ENCODE results near the gene CFAP54.

Gene CFAP54

DNA sequence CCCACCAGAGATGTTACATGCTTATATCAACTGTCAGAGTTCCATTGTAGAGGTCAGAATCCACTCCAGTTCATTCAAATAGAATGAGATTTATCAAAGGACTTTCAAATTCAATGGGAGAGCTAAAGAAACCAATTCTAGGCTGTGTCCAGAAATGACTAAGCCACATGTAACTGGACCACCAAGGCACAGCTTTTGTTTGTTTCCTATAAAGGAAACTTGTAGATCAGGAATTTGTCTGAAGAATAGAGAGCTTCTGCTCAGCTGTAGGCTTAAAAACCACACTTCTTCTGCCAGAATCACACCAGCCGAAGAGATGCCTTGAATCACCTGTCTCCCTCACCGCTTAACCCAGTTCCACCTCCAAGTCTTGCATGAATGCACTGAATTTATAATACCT, 283.7 kb downstream of the CFAP54 start:
- TF ChIP-seq REPIN1 (tag by site-specific recombination; IDR thresholded peaks at IDR 0.05; ENCODE audit: low read depth) (no peak), ZNF391 (tag by site-specific recombination; IDR thresholded peaks at IDR 0.05; ENCODE audit: borderline replicate concordance, low read depth) (no peak), KLF1 (tag by site-specific recombination; IDR thresholded peaks at IDR 0.05) (no peak), ZNF24 (tag by site-specific recombination; IDR thresholded peaks at IDR 0.05) (no peak)

DNA sequence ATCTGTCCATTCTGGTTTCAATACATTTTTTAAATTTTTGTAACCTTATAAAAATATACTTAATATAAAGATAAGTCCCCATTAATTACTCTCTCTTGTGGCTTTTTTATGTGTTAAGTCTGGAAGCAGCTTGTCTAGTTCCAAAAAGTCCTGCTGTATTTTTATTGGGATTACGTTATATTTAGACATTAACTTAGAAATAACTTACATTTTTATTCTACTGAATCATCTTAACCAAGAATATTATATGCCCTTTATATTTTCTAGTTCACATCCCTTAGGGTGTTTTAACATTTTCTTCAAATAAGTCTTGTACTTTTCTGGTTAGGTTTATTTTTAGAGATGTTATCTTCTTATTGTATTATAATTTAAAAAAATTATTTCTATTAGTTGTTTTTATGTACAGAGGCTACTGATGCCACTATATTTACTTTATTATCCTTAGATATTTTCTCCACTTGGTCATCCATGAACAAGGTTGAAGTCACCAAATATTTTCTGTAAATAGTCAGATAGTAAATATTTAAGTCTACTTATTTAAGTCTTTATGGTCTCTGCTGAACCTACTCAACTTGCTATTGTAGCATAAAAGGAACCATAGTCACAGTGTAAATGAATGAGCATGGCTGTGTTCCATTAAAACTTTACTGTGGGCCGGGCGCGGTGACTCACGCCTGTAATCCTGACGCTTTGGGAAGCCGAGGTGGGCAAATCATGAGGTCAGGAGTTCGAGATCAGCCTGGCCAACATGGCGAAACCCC, 285.3 kb downstream of the CFAP54 start:
- Histone ChIP-seq H3K36me3 (ENCODE audit: control insufficient read depth in 2 of 2, insufficient read depth in 1 of 2, low read length in 2 of 2) (no peaks in the 10 kb centered on the region), H3K27ac (ENCODE audit: extremely low read depth, low read depth, low read length) (no peak overlapping the region), H3K4me1 (ENCODE audit: control insufficient read depth, insufficient read depth, low read length) (no peaks in the 10 kb centered on the region; the same call in 1 of the 2 replicates), H3K9me3 (ENCODE audit: control insufficient read depth, insufficient read depth, low read depth, low read length) (no peaks in the 10 kb centered on the region; the same call in 1 of the 2 replicates), H3K4me3 (ENCODE audit: low read depth, low read length) (no peak overlapping the region)
- CTCF ChIA-PET = interaction anchor here (0.6 kb wide), 1 partner anchor 203 kb away, joined by 3 read pairs; no protein-coding TSS in a partner anchor
- POLR2A ChIA-PET = no interaction called here
- TF ChIP-seq ZEB2 (tag by site-specific recombination; IDR thresholded peaks at IDR 0.05) (no peak), ZNF510 (tag by site-specific recombination; IDR thresholded peaks at IDR 0.05; ENCODE audit: insufficient replicate concordance) (no peak), ZSCAN30 (tag by site-specific recombination; IDR thresholded peaks at IDR 0.05) (no peak), ZNF341 (tag by site-specific recombination; IDR thresholded peaks at IDR 0.05; ENCODE audit: low read depth) (no peak), ZNF530 (tag by site-specific recombination; IDR thresholded peaks at IDR 0.05; ENCODE audit: low read depth) (no peak), ZNF354C (tag by site-specific recombination; IDR thresholded peaks at IDR 0.05; ENCODE audit: borderline replicate concordance, low read depth) (no peak), ZNF658 (tag by site-specific recombination; IDR thresholded peaks at IDR 0.05) (no peak), ZNF140 (tag by site-specific recombination; IDR thresholded peaks at IDR 0.05) (no peak), ZNF16 (tag by site-specific recombination; IDR thresholded peaks at IDR 0.05; ENCODE audit: low read depth) (no peak), TRIM28 (IDR thresholded peaks at IDR 0.05; ENCODE audit: borderline replicate concordance, low read length) (no peak), ZXDB (tag by site-specific recombination; IDR thresholded peaks at IDR 0.05) (no peak), ZNF514 (tag by site-specific recombination; IDR thresholded peaks at IDR 0.05) (no peak), ZNF521 (tag by site-specific recombination; IDR thresholded peaks at IDR 0.05) (no peak)
- TF ChIP-seq, protein P1, sequence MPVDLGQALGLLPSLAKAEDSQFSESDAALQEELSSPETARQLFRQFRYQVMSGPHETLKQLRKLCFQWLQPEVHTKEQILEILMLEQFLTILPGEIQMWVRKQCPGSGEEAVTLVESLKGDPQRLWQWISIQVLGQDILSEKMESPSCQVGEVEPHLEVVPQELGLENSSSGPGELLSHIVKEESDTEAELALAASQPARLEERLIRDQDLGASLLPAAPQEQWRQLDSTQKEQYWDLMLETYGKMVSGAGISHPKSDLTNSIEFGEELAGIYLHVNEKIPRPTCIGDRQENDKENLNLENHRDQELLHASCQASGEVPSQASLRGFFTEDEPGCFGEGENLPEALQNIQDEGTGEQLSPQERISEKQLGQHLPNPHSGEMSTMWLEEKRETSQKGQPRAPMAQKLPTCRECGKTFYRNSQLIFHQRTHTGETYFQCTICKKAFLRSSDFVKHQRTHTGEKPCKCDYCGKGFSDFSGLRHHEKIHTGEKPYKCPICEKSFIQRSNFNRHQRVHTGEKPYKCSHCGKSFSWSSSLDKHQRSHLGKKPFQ (tag by site-specific recombination; IDR thresholded peaks at IDR 0.05) = no peak
- TF ChIP-seq, protein P2, sequence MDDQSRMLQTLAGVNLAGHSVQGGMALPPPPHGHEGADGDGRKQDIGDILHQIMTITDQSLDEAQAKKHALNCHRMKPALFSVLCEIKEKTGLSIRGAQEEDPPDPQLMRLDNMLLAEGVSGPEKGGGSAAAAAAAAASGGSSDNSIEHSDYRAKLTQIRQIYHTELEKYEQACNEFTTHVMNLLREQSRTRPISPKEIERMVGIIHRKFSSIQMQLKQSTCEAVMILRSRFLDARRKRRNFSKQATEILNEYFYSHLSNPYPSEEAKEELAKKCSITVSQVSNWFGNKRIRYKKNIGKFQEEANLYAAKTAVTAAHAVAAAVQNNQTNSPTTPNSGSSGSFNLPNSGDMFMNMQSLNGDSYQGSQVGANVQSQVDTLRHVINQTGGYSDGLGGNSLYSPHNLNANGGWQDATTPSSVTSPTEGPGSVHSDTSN (CRISPR knock-in tag; IDR thresholded peaks at IDR 0.05) = no peak
- TF ChIP-seq, protein P3, sequence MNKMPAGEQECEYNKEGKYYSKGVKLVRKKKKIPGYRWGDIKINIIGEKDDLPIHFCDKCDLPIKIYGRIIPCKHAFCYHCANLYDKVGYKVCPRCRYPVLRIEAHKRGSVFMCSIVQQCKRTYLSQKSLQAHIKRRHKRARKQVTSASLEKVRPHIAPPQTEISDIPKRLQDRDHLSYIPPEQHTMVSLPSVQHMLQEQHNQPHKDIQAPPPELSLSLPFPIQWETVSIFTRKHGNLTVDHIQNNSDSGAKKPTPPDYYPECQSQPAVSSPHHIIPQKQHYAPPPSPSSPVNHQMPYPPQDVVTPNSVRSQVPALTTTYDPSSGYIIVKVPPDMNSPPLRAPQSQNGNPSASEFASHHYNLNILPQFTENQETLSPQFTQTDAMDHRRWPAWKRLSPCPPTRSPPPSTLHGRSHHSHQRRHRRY (tag by site-specific recombination; IDR thresholded peaks at IDR 0.05) = no peak
- TF ChIP-seq, protein P4, sequence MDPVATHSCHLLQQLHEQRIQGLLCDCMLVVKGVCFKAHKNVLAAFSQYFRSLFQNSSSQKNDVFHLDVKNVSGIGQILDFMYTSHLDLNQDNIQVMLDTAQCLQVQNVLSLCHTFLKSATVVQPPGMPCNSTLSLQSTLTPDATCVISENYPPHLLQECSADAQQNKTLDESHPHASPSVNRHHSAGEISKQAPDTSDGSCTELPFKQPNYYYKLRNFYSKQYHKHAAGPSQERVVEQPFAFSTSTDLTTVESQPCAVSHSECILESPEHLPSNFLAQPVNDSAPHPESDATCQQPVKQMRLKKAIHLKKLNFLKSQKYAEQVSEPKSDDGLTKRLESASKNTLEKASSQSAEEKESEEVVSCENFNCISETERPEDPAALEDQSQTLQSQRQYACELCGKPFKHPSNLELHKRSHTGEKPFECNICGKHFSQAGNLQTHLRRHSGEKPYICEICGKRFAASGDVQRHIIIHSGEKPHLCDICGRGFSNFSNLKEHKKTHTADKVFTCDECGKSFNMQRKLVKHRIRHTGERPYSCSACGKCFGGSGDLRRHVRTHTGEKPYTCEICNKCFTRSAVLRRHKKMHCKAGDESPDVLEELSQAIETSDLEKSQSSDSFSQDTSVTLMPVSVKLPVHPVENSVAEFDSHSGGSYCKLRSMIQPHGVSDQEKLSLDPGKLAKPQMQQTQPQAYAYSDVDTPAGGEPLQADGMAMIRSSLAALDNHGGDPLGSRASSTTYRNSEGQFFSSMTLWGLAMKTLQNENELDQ (tag by site-specific recombination; IDR thresholded peaks at IDR 0.05; ENCODE audit: low read depth) = no peak
- TF ChIP-seq, protein P5, sequence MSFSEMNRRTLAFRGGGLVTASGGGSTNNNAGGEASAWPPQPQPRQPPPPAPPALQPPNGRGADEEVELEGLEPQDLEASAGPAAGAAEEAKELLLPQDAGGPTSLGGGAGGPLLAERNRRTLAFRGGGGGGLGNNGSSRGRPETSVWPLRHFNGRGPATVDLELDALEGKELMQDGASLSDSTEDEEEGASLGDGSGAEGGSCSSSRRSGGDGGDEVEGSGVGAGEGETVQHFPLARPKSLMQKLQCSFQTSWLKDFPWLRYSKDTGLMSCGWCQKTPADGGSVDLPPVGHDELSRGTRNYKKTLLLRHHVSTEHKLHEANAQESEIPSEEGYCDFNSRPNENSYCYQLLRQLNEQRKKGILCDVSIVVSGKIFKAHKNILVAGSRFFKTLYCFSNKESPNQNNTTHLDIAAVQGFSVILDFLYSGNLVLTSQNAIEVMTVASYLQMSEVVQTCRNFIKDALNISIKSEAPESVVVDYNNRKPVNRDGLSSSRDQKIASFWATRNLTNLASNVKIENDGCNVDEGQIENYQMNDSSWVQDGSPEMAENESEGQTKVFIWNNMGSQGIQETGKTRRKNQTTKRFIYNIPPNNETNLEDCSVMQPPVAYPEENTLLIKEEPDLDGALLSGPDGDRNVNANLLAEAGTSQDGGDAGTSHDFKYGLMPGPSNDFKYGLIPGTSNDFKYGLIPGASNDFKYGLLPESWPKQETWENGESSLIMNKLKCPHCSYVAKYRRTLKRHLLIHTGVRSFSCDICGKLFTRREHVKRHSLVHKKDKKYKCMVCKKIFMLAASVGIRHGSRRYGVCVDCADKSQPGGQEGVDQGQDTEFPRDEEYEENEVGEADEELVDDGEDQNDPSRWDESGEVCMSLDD (tag by site-specific recombination; IDR thresholded peaks at IDR 0.05) = no peak
- TF ChIP-seq, protein P6, sequence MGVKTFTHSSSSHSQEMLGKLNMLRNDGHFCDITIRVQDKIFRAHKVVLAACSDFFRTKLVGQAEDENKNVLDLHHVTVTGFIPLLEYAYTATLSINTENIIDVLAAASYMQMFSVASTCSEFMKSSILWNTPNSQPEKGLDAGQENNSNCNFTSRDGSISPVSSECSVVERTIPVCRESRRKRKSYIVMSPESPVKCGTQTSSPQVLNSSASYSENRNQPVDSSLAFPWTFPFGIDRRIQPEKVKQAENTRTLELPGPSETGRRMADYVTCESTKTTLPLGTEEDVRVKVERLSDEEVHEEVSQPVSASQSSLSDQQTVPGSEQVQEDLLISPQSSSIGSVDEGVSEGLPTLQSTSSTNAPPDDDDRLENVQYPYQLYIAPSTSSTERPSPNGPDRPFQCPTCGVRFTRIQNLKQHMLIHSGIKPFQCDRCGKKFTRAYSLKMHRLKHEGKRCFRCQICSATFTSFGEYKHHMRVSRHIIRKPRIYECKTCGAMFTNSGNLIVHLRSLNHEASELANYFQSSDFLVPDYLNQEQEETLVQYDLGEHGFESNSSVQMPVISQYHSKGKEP (tag by site-specific recombination; IDR thresholded peaks at IDR 0.05) = no peak

More for the DNA sequence above, 283.7 kb downstream of the CFAP54 start:
- Histone ChIP-seq H3K36me3 (ENCODE audit: control insufficient read depth in 2 of 2, insufficient read depth in 1 of 2, low read length in 2 of 2) (no peaks in the 10 kb centered on the region), H3K4me1 (ENCODE audit: control insufficient read depth, insufficient read depth, low read length) (no peaks in the 10 kb centered on the region; the same call in 1 of the 2 replicates), H3K4me3 (ENCODE audit: low read depth, low read length) (no peak overlapping the region), H3K9me3 (ENCODE audit: control insufficient read depth, insufficient read depth, low read depth, low read length) (no peaks in the 10 kb centered on the region; the same call in 1 of the 2 replicates), H3K27ac (ENCODE audit: extremely low read depth, low read depth, low read length) (no peak overlapping the region)
- POLR2A ChIA-PET = no interaction called here
- CTCF ChIA-PET = no interaction called here
